GM12874 (cell line): ENCODE data around the gene C2CD4C.

ENCODE experiments used
- CTCF ChIP-seq: IDR thresholded peaks from 2 replicates; pipeline ENCODE4 v1.5.1; 2011; ENCODE audit warnings: low read depth, mild to moderate bottlenecking, control low read depth, low read length, moderate library complexity; ENCODE audit not compliant: insufficient read depth

Gene C2CD4C

GRCh38 chr19:408902-409515 lies at the start of gene C2CD4C:
TSS of gene C2CD4C (minus strand) at chr19:409147. CDS start at chr19:408361, 786 bp downstream.
- TF ChIP-seq CTCF = no peak

GRCh38 chr19:458091-459042 lies 49.4 kb upstream of the C2CD4C start:
- TF ChIP-seq CTCF = no peak

GRCh38 chr19:457636-458035 lies 48.7 kb upstream of the C2CD4C start:
- TF ChIP-seq CTCF = no peak

- TF ChIP-seq CTCF = no peak
Observed at GRCh38 chr19:456547-457110, 47.7 kb upstream of the C2CD4C start.

GRCh38 chr19:455851-456546 lies 47.1 kb upstream of the C2CD4C start:
- TF ChIP-seq CTCF = no peak

- no peak for TF ChIP-seq CTCF
Observed at GRCh38 chr19:455031-455705, 46.2 kb upstream of the C2CD4C start.
